Esophagus squamous epithelium (tissue), 4 donors: ENCODE data around the gene TMEM269.

Experiments used
- CTCF ChIP-seq, 6 experiments: fragments of 450-650 bp in 4 of 6; fragments of 200-600 bp in 2 of 6; sonication (generic) in 2 of 6; IDR thresholded peaks; one replicate each; pipeline ENCODE4 v1.5.1; 2016 to 2019; ENCODE audit warnings: antibody characterized with exemption in 6 of 6, mild to moderate bottlenecking in 4 of 6, moderate library complexity in 4 of 6
- POLR2A ChIP-seq, 4 donors: fragments of 450-650 bp; IDR thresholded peaks; one replicate each; pipeline ENCODE4 v1.6.1; 2017; ENCODE audit warnings: antibody characterized with exemption in 4 of 4, mild to moderate bottlenecking in 4 of 4, moderate library complexity in 3 of 4

DNA sequence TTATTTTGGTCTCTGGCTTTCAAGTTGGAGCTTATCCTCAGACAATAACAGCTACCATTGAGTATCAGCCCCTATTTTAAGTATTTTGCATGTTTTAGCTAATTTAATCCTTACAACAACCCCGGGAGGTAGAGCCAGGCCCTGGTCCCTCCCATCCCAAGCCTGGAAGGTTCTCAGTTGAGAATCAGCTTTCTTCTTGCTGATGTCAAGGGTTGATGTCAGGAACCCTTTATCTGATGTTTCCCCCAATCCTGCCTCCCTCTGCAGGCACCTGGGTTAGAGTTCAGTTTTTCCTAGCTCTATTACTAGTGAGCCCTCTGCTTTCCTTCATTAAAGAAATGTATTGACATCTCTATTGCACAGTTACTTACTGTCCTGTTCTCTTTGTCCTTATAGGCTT is 36.0 kb downstream of the TMEM269 start:
- TF ChIP-seq CTCF (IDR thresholded peaks at IDR 0.05) (no peak), POLR2A (IDR thresholded peaks at IDR 0.05) (no peak)
